ENCODE data around the gene TFPI.
"Not testable (repeated sequence)": the region's sequence is repeated elsewhere in the genome, so short reads cannot be mapped to it uniquely, and the experiment has no call there.

TFPI gene

GRCh38 chr2:187519419-187520120, 34.7 kb downstream of the TFPI start:
- H3K4me3 ChIP-seq (ENCODE audit: low read depth, low read length), result no peak overlapping the region
- TF ChIP-seq, protein P1, sequence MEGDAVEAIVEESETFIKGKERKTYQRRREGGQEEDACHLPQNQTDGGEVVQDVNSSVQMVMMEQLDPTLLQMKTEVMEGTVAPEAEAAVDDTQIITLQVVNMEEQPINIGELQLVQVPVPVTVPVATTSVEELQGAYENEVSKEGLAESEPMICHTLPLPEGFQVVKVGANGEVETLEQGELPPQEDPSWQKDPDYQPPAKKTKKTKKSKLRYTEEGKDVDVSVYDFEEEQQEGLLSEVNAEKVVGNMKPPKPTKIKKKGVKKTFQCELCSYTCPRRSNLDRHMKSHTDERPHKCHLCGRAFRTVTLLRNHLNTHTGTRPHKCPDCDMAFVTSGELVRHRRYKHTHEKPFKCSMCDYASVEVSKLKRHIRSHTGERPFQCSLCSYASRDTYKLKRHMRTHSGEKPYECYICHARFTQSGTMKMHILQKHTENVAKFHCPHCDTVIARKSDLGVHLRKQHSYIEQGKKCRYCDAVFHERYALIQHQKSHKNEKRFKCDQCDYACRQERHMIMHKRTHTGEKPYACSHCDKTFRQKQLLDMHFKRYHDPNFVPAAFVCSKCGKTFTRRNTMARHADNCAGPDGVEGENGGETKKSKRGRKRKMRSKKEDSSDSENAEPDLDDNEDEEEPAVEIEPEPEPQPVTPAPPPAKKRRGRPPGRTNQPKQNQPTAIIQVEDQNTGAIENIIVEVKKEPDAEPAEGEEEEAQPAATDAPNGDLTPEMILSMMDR (IDR thresholded peaks at IDR 0.05; ENCODE audit: insufficient read depth, low read depth, low read length, missing control alignments), result no peak
- peak; percentile 19 for DNase-seq (ENCODE audit: low read depth)

DNA sequence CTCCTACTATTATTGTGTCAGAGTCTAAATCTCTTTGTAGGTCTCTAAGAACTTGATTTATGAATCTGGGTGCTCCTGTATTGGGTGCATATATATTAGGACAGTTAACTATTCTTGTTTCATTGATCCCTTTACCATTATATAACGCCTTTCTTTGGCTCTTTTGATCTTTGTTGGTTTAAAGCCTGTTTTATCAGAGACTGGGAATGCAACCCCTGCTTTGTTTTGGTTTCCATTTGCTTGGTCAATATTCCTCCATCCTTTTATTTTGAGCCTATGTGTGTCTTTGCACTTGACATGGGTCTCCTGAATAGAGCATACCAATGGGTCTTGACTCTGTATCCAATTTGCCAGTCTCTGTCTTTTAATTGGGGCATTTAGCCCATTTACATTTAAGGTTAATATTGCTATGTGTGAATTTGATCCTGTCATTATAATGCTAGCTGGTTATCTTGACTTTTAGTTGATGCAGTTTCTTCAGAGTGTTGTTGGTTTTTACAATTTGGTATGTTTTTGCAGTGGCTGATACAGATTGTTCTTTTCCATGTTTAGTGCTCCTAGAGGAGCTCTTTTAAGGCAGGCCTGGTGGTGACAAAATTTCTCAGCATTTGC, 36.4 kb downstream of the TFPI start:
- not testable (repeated sequence) for H3K4me3 ChIP-seq (ENCODE audit: low read depth, low read length); DNase-seq (ENCODE audit: low read depth)

DNA sequence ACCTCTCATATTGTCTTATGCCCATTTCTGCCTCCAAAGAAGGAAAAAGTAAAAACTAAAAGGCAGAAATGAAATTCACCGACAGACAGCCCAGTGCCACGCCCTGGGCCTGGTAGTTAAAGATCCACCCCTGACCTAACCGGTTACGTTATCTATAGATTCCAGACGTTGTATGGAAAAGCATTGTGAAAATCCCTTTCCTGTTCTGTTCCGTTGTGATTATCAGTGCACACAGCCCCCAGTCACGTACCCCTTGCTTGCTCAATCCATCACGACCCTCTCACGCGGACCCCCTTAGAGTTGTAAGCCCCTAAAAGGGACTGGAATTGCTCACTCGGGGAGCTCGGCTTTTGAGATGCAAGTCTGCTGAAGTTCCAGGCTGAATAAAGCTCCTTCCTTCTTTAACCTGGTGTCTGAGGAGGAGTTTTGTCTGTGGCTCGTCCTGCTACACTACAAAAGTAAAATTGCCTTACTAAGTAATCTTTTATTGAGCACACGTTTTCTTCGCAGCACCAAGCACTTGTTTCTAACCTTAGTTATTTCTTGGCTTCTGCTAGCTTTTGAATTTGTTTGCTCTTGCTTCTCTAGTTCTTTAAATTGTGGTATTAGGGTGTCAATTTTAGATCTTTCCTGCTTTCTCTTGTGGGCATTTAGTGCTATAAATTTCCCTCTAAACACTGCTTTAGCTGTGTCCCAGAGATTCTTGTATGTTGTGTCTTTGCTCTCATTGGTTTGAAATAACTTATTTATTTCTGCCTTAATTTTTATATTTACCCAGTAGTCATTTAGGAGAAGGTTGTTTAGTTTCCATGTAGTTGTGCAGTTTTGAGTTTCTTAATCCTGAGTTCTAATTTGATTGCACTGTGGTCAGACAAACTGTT, 37.4 kb downstream of the TFPI start:
- not testable (repeated sequence) for DNase-seq (ENCODE audit: low read depth); H3K4me3 ChIP-seq (ENCODE audit: low read depth, low read length)

DNA sequence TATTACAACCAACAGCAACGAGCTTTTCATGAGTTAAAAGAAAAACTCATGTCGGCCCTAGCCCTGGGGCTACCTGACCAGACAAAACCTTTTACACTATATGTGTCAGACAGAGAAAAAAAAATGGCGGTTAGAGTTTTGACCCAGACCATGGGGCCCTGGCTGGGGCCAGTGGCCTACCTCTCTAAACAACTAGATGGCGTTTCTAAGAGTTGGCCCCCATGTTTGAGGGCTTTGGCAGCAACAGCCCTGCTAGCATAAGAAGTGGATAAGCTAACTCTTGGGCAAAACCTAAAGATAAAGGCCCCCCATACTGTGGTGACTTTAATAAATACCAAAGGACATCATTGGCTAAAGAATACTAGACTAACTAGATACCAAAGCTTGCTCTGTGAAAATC, 39.3 kb downstream of the TFPI start:
- no peak overlapping the region for H3K4me3 ChIP-seq (ENCODE audit: low read depth, low read length)
- DNase-seq (ENCODE audit: low read depth), result no peak
- TF ChIP-seq, protein P1 (IDR thresholded peaks at IDR 0.05; ENCODE audit: insufficient read depth, low read depth, low read length, missing control alignments), result no peak

DNA sequence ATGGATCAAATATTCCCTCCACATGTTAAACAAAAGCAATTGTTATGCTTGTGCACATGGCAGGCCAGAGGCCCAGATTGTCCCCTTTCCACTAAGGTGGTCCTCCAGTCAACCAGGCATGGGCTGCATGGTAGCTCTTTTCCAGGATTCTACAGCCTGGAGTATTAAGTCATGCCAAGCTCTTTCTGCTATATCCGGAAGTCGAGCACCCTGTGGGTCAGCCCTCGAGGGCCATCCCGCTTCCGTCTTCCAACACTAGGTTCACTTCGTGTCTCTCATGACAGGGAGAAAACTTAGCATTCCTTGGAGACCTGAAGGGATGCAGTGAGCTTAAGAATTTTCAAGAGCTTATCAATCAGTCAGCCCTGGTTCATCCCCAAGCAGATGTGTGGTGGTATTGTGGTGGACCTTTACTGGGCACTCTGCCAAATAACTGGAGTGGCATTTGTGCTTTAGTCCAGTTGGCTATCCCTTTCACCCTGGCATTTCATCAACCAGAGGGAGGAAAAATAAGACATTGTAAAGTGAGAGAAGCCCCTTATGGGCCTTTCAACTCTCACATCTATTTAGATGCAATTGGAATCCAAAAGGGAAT, 39.9 kb downstream of the TFPI start:
- not testable (repeated sequence) for H3K4me3 ChIP-seq (ENCODE audit: low read depth, low read length); DNase-seq (ENCODE audit: low read depth)

- not testable (repeated sequence) for H3K4me3 ChIP-seq (ENCODE audit: low read depth, low read length); DNase-seq (ENCODE audit: low read depth)
Observed at GRCh38 chr2:187513460-187514234, 40.6 kb downstream of the TFPI start.

DNA sequence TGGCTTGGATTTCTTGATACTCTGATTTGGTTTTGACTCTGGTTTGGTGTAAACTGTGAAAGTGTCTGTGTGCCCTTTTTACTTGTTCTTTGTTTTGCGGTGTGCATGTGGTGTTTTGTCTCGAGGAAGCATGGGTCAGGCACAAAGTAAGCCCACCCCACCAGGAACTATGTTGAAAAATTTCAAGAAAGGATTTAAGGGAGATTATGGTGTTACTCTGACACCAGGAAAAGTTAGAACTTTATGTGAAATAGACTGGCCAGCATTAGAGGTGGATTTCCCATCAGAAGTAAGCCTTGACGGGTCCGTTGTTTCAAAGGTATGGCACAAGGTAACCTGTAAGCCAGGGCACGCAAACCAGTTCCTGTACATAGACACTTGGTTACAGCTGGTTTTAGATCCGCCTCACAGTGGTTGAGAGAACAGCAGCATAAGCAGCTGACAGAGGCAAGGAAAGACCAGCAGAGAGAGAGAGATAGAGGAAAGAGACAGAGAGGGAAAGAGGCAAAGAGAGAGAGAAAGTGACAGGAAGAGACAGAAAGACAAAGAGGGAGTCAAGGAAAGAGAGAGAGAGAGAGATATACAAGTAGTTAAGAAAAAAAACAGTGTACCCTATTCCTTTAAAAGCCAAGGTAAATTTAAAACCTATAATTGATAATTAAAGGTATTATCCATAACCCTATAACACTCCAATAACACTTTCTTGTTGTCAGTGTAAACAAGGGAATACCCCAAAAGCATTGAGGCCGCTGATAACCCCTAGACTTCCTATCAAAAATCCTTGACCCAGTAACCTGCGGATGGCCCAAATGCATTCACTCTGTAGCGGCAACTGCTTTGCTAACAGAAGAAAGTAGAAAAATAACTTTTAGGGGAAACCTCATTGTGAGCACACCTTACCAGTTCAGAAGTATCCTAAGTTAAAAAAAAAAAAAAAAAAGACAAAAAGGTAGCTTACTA, 42.6 kb downstream of the TFPI start:
- no peak overlapping the region for H3K4me3 ChIP-seq (ENCODE audit: low read depth, low read length)
- no peak for DNase-seq (ENCODE audit: low read depth)
- TF ChIP-seq, protein P1 (IDR thresholded peaks at IDR 0.05; ENCODE audit: insufficient read depth, low read depth, low read length, missing control alignments), result no peak

- DNase-seq (ENCODE audit: low read depth); H3K4me3 ChIP-seq (ENCODE audit: low read depth, low read length): not testable (repeated sequence)
Observed at GRCh38 chr2:187510419-187511355, 43.5 kb downstream of the TFPI start.
